HUES64 (cell line): Measurements from ENCODE around the gene AMBRA1.

Source experiments
- H3K27ac ChIP-seq: 2 replicates; pipeline ENCODE4 v1.7.0; 2013; ENCODE audit warnings: low read depth, low read length, inconsistent platforms
- H3K27me3 ChIP-seq: 2 replicates; pipeline ENCODE4 v1.6.1; 2013; ENCODE audit warnings: mild to moderate bottlenecking, low read length; ENCODE audit not compliant: insufficient read depth
- H3K36me3 ChIP-seq: 2 replicates; pipeline ENCODE4 v1.6.1; 2013; ENCODE audit warnings: mild to moderate bottlenecking, low read length; ENCODE audit not compliant: insufficient read depth
- H3K4me1 ChIP-seq: 2 replicates; pipeline ENCODE4 v1.6.1; 2013; ENCODE audit warnings: mild to moderate bottlenecking, low read length, moderate library complexity; ENCODE audit not compliant: insufficient read depth
- H3K4me3 ChIP-seq: 2 replicates; pipeline ENCODE4 v1.5.1; 2013; ENCODE audit warnings: mild to moderate bottlenecking, low read length, moderate library complexity
- H3K9ac ChIP-seq: 2 replicates; pipeline ENCODE4 v1.6.1; 2013; ENCODE audit warnings: mild to moderate bottlenecking, low read depth, low read length
- H3K9me3 ChIP-seq: 2 replicates; pipeline ENCODE4 v1.6.1; 2013; ENCODE audit warnings: low read depth, low read length; ENCODE audit not compliant: insufficient read depth
- WGBS: fragments of 150-250, 120-280 bp; methylation state at CpG from one replicate; pipeline ENCODE4 v1.1.7; 2013; ENCODE audit warnings: missing lambda C conversion rate; 5-methylcytosine and 5-hydroxymethylcytosine counted together

AMBRA1 gene

DNA sequence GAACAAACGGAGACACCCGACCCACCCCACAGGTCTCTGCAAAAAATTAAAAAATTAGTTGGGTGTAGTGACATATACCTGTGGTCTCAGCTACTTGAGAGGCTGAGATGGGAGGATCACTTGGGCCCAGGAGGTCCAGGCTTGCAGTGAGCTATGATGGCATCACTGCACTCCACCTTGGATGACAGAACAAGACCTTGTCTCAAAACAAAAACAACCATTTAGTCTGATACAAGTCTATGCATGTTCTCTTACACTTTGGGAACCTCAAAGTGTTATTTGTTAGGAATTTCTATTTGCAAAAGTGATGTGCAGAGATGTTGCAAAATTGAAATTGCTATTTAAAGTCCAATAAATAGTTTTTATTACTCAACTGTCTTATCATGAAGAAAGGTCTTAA, 37.9 kb upstream of the AMBRA1 start:
- H3K36me3 ChIP-seq, result peaks cover 53% of the 10 kb centered on the region
- H3K27ac ChIP-seq, result no peak overlapping the region
- H3K4me1 ChIP-seq, result no peaks in the 10 kb centered on the region
- H3K9ac ChIP-seq, result no peak overlapping the region
- WGBS, result 100% methylated on average over 2 of the region's 2 CpGs
- no peak overlapping the region for H3K4me3 ChIP-seq
- H3K27me3 ChIP-seq, result no peaks in the 10 kb centered on the region
- H3K9me3 ChIP-seq, result no peaks in the 10 kb centered on the region

DNA sequence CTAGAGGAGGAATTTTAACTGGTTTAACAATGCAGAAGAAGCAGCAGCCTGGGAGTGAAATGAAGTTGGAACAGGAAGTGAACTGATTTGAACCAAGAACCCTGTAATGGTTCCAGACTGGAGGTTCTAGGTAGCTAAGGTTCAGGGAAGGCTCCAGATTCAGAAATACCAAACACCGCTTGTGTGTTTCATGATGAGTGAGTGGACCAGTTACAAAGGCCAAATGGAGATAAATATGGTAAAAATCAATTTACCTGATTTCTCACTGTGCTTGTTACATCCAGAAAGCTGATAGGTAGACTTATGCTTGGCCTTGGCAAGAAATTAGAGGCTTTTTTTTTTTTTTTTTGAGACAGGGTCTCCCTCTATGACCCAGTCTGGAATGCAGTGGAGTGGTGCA, 36.4 kb upstream of the AMBRA1 start:
- H3K27me3 ChIP-seq, result no peaks in the 10 kb centered on the region
- no peaks in the 10 kb centered on the region for H3K4me1 ChIP-seq
- H3K9me3 ChIP-seq, result no peaks in the 10 kb centered on the region
- H3K36me3 ChIP-seq, result peaks cover 59% of the 10 kb centered on the region
- H3K9ac ChIP-seq, result no peak overlapping the region
- H3K27ac ChIP-seq, result no peak overlapping the region
- H3K4me3 ChIP-seq, result no peak overlapping the region
- 97% methylated on average over 1 of the region's 1 CpG for WGBS

DNA sequence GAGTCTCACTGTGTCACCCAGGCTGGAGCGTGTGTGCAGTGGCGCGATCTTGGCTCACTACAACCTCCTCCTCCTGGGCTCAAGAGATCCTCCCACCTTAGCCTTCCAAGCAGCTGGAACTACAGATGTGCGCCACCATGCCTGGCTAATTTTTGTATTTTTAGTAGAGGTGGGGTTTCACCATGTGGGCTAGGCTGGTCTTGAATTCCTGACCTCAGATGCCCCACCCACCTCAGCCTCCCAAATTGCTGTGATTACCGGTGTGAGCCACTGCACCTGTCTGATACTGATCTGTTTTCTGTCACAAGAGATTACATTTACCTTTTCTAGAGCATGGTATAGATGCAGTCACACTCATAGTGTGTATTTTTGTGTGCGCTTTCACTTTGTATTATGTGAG, 35.1 kb upstream of the AMBRA1 start:
- Histone ChIP-seq H3K9ac (no peak overlapping the region), H3K4me3 (no peak overlapping the region), H3K27ac (no peak overlapping the region), H3K9me3 (no peaks in the 10 kb centered on the region), H3K4me1 (no peaks in the 10 kb centered on the region), H3K27me3 (no peaks in the 10 kb centered on the region), H3K36me3 (peaks cover 67% of the 10 kb centered on the region)
- 98% methylated on average over 6 of the region's 6 CpGs for whole genome bisulfite sequencing

DNA sequence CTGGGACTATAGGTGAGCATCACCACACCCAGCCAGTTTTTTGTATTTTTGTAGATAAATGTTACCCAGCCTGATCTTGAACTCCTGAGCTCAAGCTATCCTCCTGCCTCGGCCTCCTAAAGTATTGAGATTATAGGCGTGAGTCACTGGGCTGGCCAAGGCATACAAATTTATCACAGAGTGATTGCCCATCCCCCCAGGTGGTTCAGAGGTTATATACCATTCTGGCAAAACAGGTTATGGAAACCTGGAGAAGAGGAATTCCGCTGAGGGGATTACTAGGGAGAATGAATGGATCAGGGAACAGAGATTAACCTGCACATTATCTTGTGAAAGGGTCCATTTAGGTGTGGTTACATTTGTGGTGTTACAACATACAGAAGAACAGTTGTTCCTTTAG, 31.6 kb upstream of the AMBRA1 start:
- no peak overlapping the region for H3K9ac ChIP-seq
- H3K36me3 ChIP-seq, result peaks cover 59% of the 10 kb centered on the region
- no peaks in the 10 kb centered on the region for H3K9me3 ChIP-seq
- H3K27me3 ChIP-seq, result no peaks in the 10 kb centered on the region
- 94% methylated on average over 3 of the region's 3 CpGs for WGBS
- no peaks in the 10 kb centered on the region for H3K4me1 ChIP-seq
- no peak overlapping the region for H3K4me3 ChIP-seq
- H3K27ac ChIP-seq, result no peak overlapping the region

DNA sequence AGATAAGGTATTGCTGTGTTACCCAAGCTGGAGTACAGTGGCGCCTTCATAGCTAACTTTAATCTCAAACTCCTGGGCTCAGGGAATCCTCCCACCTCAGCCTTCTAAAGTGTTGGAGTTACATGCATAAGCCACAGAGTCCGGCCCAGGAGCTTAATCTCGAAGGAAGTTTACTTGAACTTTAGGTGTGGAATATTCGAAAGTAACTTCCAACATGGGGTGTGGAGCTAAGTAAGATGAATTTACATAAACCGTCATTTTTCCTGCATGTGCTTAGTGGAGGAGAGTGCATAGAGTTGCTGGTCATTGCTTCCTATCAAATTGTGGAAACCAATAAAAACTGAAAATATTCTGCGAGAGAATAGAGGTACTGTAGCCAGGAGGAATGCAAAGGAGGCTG, 25.0 kb upstream of the AMBRA1 start:
- H3K4me3 ChIP-seq, result peak overlapping the region; percentile 100
- H3K9ac ChIP-seq, result no peak overlapping the region

GRCh38 chr11:46617972-46618314, 24.1 kb upstream of the AMBRA1 start:
- Histone ChIP-seq H3K36me3 (peaks cover 17% of the 10 kb centered on the region), H3K9ac (peak overlapping the region; percentile 100), H3K27ac (peak overlapping the region; percentile 96), H3K4me3 (peak overlapping the region; percentile 100), H3K4me1 (peaks cover 15% of the 10 kb centered on the region; the same call in 1 of the 2 replicates), H3K27me3 (no peaks in the 10 kb centered on the region), H3K9me3 (no peaks in the 10 kb centered on the region)
- 14% methylated on average over 8 of the region's 9 CpGs for WGBS

More for the DNA sequence above, 25.0 kb upstream of the AMBRA1 start:
- Histone ChIP-seq H3K4me1 (peaks cover 15% of the 10 kb centered on the region; the same call in 1 of the 2 replicates), H3K27me3 (no peaks in the 10 kb centered on the region), H3K9me3 (no peaks in the 10 kb centered on the region), H3K36me3 (peaks cover 19% of the 10 kb centered on the region), H3K27ac (no peak overlapping the region)
- 94% methylated on average over 6 of the region's 6 CpGs for WGBS

- H3K4me3 ChIP-seq, result peak within 1 kb of the TSS; percentile 100
- H3K9ac ChIP-seq, result peak within 1 kb of the TSS; percentile 100
- peaks cover 11% of the 10 kb centered on the region for H3K36me3 ChIP-seq
- H3K4me1 ChIP-seq, result peaks cover 15% of the 10 kb centered on the region; the same call in 1 of the 2 replicates
- WGBS, result under 1% methylated on average over 72 of the region's 72 CpGs
- no peaks in the 10 kb centered on the region for H3K9me3 ChIP-seq
- H3K27me3 ChIP-seq, result no peaks in the 10 kb centered on the region
- H3K27ac ChIP-seq, result peak within 1 kb of the TSS; percentile 96
Observed at GRCh38 chr11:46617134-46617971, 23.5 kb upstream of the AMBRA1 start, which contains the start of the genes ATG13 and HARBI1. ATG13 (plus strand) TSS chr11:46617553; CDS start chr11:46644292, 26,739 bp downstream. HARBI1 (minus strand) TSS chr11:46617227; CDS start chr11:46616237, 990 bp downstream.

- 10% methylated on average over 15 of the region's 15 CpGs for WGBS
- peak overlapping the region; percentile 100 for H3K4me3 ChIP-seq
- H3K27ac ChIP-seq, result peak overlapping the region; percentile 96
- H3K36me3 ChIP-seq, result peaks cover 9% of the 10 kb centered on the region
- peak overlapping the region; percentile 100 for H3K9ac ChIP-seq
- peaks cover 15% of the 10 kb centered on the region; the same call in 1 of the 2 replicates for H3K4me1 ChIP-seq
- H3K9me3 ChIP-seq, result no peaks in the 10 kb centered on the region
- no peaks in the 10 kb centered on the region for H3K27me3 ChIP-seq
Observed at GRCh38 chr11:46616551-46617133, 22.8 kb upstream of the AMBRA1 start.

- 93% methylated on average over 7 of the region's 7 CpGs for WGBS
- no peaks in the 10 kb centered on the region for H3K27me3 ChIP-seq
- no peak overlapping the region for H3K9ac ChIP-seq
- H3K4me1 ChIP-seq, result peaks cover 15% of the 10 kb centered on the region; the same call in 1 of the 2 replicates
- peak overlapping the region; percentile 100 for H3K4me3 ChIP-seq
- H3K9me3 ChIP-seq, result no peaks in the 10 kb centered on the region
- H3K27ac ChIP-seq, result no peak overlapping the region
- H3K36me3 ChIP-seq, result peaks cover 3% of the 10 kb centered on the region; the same call in 1 of the 2 replicates
Observed at GRCh38 chr11:46615756-46616155, 21.9 kb upstream of the AMBRA1 start.

GRCh38 chr11:46612326-46612725, 18.5 kb upstream of the AMBRA1 start:
- no peak overlapping the region for H3K27ac ChIP-seq
- H3K36me3 ChIP-seq, result no peaks in the 10 kb centered on the region
- no peak overlapping the region for H3K9ac ChIP-seq
- H3K27me3 ChIP-seq, result no peaks in the 10 kb centered on the region
- H3K4me1 ChIP-seq, result peaks cover 6% of the 10 kb centered on the region; the same call in 1 of the 2 replicates
- no peaks in the 10 kb centered on the region for H3K9me3 ChIP-seq
- 97% methylated on average over 1 of the region's 2 CpGs for WGBS
- no peak overlapping the region for H3K4me3 ChIP-seq

GRCh38 chr11:46611526-46612304, 17.9 kb upstream of the AMBRA1 start:
- peaks cover 6% of the 10 kb centered on the region; the same call in 1 of the 2 replicates for H3K4me1 ChIP-seq
- no peak overlapping the region for H3K27ac ChIP-seq
- no peaks in the 10 kb centered on the region for H3K36me3 ChIP-seq
- WGBS, result 93% methylated on average over 4 of the region's 5 CpGs
- H3K27me3 ChIP-seq, result no peaks in the 10 kb centered on the region
- H3K4me3 ChIP-seq, result no peak overlapping the region
- H3K9me3 ChIP-seq, result no peaks in the 10 kb centered on the region
- no peak overlapping the region for H3K9ac ChIP-seq
